NCI-H226 (cell line): Measurements from ENCODE around the gene CALHM2.

Experiments
- DNase-seq: peaks from one replicate; pipeline ENCODE4 v3.0.0-alpha.2; 2015

Gene CALHM2

DNA sequence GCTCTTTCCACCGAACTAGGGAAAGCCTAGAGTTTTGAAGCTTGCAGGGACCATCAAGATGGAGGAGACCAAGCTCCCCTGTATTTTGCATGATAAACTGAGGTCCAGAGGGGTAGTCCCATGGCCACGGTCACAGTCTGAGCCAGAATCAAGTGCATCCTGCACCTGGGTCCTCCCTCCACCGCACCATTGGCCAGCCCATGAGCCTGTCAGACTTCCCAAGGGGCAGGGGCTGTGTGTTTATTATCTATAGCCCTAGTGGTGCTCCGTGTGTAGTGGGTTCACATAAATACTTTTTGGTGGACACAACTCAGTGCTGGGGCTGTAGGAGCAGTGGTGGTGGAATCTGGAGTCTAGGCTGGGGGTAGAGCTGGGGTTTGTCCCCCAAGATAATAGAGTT lies 23.3 kb upstream of the CALHM2 start:
- no peak for DNase-seq

GRCh38 chr10:103474077-103474476 lies 21.9 kb upstream of the CALHM2 start:
- DNase-seq, result no peak

- no peak for DNase-seq
Observed at GRCh38 chr10:103473261-103473671, 21.1 kb upstream of the CALHM2 start.

GRCh38 chr10:103472005-103472404 lies 19.8 kb upstream of the CALHM2 start:
- DNase-seq, result no peak

DNA sequence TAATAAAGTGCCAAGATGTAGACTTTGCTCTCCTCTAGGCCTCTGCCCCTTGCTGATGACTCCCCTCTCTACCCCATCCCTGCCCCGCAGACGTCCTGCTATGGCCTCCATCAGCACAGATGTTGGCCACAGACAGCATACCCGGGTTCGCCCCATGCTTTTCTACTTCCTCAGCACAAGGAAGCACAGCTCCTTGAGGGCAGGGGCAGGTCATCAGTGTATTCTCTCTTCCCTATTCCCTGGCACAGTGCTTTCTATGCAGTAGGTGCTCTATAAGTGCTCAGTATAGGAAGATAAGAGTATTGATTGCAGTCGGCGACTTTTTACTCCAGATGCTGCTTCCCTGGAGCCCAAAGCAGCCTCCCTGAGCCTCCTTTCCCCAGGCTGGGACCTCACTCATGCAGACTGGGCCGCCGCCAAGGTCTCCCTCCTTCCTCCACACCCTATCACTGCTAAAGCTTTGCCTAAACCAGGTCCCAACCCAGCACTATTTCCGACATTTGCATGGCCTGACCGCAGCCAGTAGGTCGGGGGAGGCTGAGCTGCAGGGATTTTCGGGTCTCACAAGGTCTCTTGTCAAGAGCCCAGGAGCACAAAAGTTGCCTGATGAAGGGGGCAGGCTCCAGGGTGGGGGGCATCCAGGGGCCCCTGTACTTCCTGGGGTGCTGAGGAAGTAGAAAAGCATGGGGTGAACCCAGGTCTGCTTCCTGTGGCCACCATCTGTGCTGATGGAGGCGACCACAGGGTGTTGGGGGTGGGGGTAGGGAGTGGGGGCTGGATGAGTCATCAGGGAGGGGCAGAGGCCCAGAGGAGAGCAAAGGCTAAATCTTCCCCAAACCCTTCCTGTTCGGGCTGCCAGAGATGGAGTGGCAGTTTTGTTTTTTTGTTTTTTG lies 18.8 kb upstream of the CALHM2 start:
- no peak for DNase-seq

- DNase-seq, result no peak
Observed at GRCh38 chr10:103469201-103469600, 17.0 kb upstream of the CALHM2 start.

DNA sequence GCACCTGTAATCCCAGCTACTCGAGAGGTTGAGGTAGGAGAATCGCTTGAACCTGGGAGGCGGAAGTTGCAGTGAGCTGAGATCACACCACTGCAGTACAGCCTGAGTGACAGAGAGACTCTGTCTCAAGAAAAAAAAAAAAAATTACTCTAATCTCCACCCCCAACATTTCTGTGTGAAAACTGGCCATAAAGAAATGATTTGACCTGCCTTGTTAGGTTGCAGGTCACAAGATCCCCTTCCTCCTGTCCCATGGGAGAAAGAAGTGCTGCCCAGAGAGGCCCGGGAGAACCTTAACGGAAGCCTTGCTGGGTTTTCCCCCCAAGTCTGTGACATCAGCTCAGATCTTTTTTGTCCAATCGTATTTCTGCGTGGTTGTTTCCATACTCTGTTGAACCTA lies 15.2 kb upstream of the CALHM2 start:
- DNase-seq, result no peak

DNA sequence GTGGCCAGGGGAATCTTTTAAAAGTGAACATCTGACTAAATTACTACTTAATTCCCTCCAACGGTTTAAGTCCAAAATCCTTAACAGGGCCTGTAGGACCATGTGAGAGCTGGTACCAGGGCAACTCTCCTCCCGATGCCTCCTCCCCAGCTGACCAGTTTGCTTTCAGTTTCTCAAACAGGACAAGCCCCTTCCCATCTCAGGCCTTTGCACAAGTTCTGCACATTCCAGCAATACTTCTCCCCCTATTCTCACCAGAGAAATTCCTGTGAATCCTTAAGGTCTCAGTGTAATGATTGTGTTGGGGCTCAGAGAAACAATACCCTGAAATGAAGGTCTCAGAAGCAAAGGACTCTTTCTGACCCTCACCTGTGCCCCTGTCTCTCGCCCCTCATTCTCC lies 14.6 kb upstream of the CALHM2 start:
- no peak for DNase-seq

- no peak for DNase-seq
Observed at GRCh38 chr10:103465411-103466179, 13.4 kb upstream of the CALHM2 start.

GRCh38 chr10:103463499-103463898 lies 11.3 kb upstream of the CALHM2 start:
- DNase-seq, result no peak

DNA sequence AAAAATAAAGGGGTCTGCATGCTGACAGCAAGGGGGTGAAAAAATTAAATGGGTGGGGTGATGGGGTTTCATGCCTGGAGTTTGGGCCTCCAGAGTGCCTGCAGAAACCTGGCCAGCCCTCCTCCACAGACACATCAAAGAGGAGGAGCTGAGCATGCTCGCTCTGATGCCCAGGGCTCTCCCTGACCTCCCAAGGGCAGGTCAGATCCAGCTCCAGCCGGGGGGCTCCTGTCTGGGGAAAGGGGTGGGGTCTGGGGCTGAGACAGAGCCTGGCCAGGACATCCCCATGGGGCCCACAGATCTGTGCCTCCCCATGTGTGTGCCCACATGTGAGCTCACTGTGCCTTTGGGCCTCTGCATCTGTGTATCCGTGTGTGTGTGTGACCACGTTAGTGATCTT lies 7.4 kb upstream of the CALHM2 start:
- no peak for DNase-seq

GRCh38 chr10:103458720-103459119 lies 6.5 kb upstream of the CALHM2 start, which contains the start of gene CALHM1:
CALHM1 (minus strand) TSS chr10:103458900; CDS start chr10:103458751, 149 bp downstream.
- DNase-seq, result peak; percentile 55

DNA sequence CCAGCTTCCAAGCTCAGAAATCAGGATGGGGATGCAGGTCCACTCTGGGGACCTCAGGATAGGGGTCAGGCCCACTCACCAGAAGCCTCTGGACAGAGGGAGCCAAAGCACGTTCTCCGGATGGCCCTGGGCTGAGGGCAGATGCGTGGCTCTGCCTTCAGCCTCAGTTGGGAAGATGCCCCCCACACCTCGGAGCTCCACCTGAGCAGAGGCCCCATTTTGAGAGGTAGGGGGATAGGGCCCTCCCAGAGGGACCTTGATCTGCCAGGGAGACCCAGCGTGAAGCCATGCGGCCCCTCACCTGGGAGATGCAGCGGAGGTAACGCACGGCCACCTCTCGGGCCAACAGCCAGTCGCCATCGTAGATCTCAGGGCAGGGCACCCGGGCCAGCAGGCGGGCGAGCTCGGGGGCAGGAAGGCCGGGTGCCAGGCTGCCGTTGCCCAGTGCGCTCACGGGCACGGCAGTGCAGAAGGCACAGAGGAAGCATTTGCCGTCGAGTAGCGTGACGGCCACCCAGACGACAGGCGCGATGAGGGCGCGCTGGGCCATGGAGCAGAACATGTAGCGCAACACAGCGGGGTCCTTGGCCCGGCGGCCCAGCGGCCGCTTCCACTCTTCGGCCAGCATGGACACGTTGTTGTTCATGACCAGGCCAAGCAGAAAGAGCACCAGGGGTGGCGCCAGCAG lies 5.9 kb upstream of the CALHM2 start:
- no peak for DNase-seq

GRCh38 chr10:103457176-103457712 lies 5.1 kb upstream of the CALHM2 start:
- DNase-seq, result no peak

DNA sequence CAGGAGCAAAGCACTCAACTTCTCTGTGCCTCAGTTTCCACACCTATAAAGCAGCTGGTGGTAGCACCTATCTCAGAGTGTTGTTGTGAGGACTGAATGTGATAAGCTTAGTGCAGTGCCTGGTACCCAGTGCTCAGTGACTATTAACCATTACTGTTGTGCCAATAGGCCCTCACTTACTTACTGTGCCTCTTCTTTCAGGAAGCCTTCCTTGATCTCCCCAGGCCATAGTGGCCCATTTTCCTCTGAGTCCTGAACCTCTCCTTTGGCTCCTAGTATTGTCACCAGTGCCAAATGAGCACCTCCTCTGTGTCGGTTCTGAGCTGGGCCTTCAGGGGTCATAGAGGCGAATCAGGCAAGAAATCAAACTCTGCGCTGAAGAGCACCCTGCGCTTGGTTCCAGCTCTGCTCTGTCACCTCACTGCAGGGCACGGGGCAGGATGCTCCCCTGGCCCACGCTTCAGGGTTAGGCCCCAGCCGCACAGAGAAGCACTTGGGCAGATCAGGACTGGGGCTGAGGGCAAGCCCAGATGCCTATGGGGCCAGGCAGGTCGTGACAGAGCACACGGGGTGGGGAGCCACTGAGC lies 4.0 kb upstream of the CALHM2 start:
- DNase-seq, result no peak

- DNase-seq, result no peak
Observed at GRCh38 chr10:103455235-103455634, 3.1 kb upstream of the CALHM2 start.

GRCh38 chr10:103454026-103454425 lies 1.9 kb upstream of the CALHM2 start:
- DNase-seq, result no peak

DNA sequence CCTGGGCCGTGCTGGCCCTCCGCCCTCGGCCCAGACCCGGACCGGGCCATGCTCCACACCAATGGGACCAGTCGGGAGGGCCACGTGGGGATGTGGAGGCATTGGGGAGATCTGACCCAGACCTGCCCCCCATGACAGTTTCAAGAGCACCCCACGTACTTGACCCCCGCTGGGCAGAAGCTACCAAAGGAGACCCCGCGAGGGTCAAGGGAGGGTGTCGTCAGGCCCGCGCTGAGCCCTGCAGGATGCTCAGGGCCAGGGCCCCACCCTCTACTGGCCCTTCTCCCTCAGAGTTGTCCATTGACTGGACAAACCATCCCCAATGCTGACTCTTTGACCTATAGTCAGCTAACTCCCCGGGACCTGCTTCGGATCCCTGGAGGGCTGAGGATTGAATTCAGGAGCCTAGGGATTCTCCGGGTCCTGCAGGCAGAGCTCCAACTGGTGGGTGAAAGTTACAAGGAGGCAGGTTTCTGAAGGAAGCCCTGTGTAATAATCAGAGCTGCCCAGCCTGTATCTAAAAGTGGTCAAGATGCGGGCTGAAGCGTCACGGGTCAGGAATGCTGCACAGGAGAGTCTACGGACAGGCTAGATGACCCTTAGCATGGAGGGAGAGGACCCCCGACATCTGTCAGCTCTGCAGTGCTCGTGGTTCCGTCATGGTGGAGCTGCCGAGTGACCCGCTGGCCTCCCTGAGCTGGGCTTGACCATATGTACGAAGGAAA lies 498 bp upstream of the CALHM2 start:
- DNase-seq, result no peak

DNA sequence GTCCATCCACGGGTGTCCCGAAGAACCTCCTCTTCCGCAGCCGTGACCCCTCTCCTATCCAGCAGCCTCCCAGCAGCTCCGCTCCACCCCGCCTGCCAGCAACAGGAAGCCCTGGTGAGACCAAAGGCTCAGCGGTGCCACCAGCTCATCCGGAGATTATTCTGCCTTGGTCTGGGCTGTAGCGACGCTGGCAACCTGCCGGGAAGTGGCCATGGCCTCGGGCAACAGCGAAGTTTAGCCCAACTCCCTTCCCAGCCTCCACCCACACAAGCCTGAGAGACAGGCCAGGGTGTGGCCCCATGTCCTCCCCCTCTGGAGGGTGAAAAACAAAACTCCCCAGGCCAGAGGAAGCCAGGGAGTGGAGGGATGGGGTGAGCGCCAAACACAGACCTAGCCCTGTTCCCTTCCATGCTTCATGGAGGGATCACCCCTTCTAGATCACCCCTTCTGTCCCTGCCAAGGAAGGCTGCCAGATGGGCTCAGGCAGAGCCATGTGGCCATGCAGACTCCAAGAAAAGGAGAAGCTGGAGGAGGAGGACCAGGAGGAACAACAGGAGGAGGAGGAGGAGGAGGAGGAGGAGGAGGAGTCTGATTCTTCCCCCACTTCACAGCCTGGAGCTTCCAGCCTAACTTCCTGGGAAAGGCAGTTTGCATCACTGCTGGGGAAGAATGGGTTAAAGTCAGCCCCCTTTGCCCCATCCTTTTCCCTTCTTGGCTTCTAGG lies 918 bp downstream of the CALHM2 start:
- peak; percentile 49 for DNase-seq

GRCh38 chr10:103450201-103450695 lies 1.9 kb downstream of the CALHM2 start:
- DNase-seq, result no peak
